ENCODE results near the gene FIGNL2.

Gene FIGNL2

GRCh38 chr12:51819736-51820525 lies 28.6 kb downstream of the FIGNL2 start:
- in situ Hi-C loops (cut with HindIII; ENCODE audit: low sequenced_read_pairs) = no loop called here

- in situ Hi-C loops (cut with HindIII; ENCODE audit: low sequenced_read_pairs) = no loop called here
These were observed 29.8 kb downstream of the FIGNL2 start for GRCh38 chr12:51818566-51819300.

DNA sequence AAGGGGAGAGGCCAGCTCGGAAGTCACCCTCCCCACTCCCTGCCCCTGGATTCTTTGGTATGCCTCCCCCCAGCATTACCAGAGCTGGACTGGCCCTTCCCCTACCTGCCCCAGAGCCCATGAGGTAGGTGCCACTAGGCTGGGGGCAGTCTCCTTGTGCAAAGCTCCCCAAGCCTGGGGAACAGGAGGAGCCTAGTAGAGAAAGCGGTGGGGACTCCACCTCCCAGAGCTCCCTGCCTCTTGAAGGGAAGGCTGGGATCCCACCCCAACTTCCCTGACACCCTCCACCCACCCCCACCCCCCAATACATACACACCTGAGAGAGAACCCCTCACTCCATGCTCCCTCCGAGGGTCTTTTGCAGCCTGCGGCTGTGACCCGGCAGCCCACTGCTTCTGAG lies 30.4 kb downstream of the FIGNL2 start:
- in situ Hi-C loops (cut with HindIII; ENCODE audit: low sequenced_read_pairs) = no loop called here

GRCh38 chr12:51817027-51817953 lies 31.2 kb downstream of the FIGNL2 start:
- in situ Hi-C loops (cut with HindIII; ENCODE audit: low sequenced_read_pairs) = no loop called here

GRCh38 chr12:51815571-51815970 lies 32.9 kb downstream of the FIGNL2 start:
- in situ Hi-C loops (cut with HindIII; ENCODE audit: low sequenced_read_pairs) = no loop called here

DNA sequence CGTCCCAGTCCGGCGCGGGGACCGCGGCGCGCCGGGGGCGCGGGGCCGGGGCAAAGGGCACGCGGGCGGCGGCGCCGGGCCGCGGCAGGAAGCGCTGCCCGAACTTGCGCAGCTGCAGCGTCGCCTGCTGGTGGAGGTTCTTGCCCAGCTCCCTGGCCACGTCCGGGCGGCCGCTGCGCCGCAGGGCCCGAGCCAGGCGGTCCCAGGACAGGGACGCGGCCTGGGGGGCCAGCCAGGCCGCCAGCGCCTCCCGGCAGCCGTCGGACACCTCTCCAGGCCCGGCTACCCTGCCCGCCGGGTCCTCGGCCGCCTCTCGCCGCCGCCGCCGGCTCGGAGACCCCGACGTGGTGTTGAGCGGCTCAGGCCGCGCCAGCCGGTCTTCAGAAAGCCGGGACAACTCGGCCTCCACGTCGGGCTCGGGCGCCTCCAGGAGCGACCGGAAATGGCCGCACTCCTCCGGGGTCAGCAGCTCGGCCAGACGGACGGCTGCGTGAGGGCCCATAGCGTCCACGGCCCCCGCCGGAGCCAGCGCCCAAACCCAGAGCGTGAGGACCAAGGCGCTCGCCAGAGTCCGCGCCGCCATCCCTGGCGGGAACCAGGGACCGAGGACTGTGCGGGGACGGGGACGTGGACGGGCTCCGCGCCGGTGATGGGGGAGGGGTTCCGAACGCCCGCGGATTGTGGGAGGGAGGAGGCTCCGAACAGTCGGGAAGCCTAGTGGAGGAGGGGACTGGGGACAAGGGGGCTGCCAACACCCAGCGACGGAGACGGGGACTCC lies 34.0 kb downstream of the FIGNL2 start:
- in situ Hi-C loops (cut with HindIII; ENCODE audit: low sequenced_read_pairs) = no loop called here

DNA sequence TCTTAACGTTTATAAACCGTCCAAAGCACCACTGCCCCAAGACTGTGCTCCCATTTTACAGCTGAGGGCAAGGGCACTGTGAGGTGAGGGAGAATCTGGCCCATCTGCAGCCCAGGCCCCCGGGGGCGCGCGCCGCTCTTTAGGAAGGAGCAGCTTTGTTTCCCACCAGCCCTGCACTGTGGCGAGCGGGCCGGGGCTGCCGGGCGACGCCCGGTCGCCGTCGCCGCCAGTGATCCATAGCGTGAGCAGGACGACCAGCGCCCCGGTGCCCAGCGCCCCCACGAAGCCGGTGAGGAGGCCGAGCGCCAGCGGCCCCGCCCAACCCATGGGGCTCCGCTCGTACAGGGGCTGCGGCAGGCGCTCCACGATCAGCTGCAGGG lies 34.6 kb downstream of the FIGNL2 start:
- in situ Hi-C loops (cut with HindIII; ENCODE audit: low sequenced_read_pairs) = no loop called here

GRCh38 chr12:51812871-51813270 lies 35.6 kb downstream of the FIGNL2 start:
- in situ Hi-C loops (cut with HindIII; ENCODE audit: low sequenced_read_pairs) = no loop called here

GRCh38 chr12:51811203-51812202 lies 37.0 kb downstream of the FIGNL2 start:
- in situ Hi-C loops (cut with HindIII; ENCODE audit: low sequenced_read_pairs) = no loop called here

- in situ Hi-C loops (cut with HindIII; ENCODE audit: low sequenced_read_pairs) = no loop called here
These were observed 39.3 kb downstream of the FIGNL2 start for GRCh38 chr12:51809193-51809592.

DNA sequence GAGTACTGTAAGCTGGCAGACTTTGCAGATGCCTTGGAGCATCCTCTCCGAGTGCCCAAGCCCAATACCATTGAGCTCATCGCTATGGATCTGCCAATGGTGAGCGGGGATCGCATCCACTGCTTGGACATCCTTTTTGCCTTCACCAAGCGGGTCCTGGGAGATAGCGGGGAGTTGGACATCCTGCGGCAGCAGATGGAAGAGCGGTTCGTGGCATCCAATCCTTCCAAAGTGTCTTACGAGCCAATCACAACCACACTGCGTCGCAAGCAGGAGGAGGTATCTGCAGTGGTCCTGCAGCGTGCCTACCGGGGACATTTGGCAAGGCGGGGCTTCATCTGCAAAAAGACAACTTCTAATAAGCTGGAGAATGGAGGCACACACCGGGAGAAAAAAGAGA lies 41.6 kb downstream of the FIGNL2 start:
- in situ Hi-C loops (cut with HindIII; ENCODE audit: low sequenced_read_pairs) = no loop called here

- in situ Hi-C loops (cut with HindIII; ENCODE audit: low sequenced_read_pairs) = no loop called here
These were observed 47.5 kb downstream of the FIGNL2 start for GRCh38 chr12:51801027-51801426.

DNA sequence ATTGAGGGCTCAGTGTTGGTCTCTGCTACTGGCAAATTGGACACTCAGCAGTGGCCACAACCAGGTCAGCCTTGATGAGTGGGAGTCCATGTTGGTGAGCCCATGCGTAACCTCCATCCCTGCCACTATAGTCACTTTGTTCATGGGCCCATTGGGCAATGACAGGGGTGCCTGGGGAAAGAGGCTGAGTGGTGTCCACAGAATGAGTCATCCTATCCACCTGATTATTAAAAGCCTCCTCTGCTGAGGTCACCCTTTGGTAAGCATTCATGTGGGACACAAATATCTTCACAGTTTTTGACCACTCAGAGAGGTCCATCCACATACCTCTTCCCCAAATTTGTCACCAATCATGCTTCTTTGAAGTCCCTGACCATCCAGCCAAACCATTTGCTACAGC lies 50.0 kb downstream of the FIGNL2 start:
- in situ Hi-C loops (cut with HindIII; ENCODE audit: low sequenced_read_pairs) = loop anchor here (10.0 to 25.0 kb wide), 2 partner anchors 56 to 164 kb away; partner anchors contain the start of gene ACVR1B

GRCh38 chr12:51798051-51798450 lies 50.5 kb downstream of the FIGNL2 start:
- in situ Hi-C loops (cut with HindIII; ENCODE audit: low sequenced_read_pairs) = loop anchor here (10.0 to 25.0 kb wide), 2 partner anchors 57 to 164 kb away; partner anchors contain the start of gene ACVR1B

- in situ Hi-C loops (cut with HindIII; ENCODE audit: low sequenced_read_pairs) = loop anchor here (10.0 to 25.0 kb wide), 2 partner anchors 58 to 165 kb away; partner anchors contain the start of gene ACVR1B
These were observed 51.2 kb downstream of the FIGNL2 start for GRCh38 chr12:51797301-51797700.

DNA sequence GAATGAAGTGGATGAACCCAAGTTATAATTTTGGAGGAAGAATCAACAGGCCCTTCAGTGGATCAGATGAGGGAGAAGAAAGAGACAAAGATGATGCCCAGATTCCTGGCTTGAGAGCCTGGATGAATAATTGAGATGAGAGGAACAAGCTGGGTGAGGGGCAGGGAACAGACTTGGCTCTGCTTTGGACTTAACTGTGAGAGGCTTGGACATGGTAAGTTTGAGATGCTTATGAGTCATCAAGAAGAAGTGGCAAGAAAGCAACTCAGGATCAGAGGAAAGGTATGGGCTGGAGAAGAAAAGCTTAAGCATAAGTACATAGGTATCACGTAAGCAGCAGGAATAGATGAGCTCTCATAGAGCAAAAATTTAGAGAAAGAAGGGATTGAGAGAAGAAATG lies 55.3 kb downstream of the FIGNL2 start:
- in situ Hi-C loops (cut with HindIII; ENCODE audit: low sequenced_read_pairs) = loop anchor here (10.0 to 25.0 kb wide), 2 partner anchors 62 to 169 kb away; partner anchors contain the start of gene ACVR1B

- in situ Hi-C loops (cut with HindIII; ENCODE audit: low sequenced_read_pairs) = loop anchor here (10.0 to 25.0 kb wide), 2 partner anchors 62 to 170 kb away; partner anchors contain the start of gene ACVR1B
These were observed 56.1 kb downstream of the FIGNL2 start for GRCh38 chr12:51792417-51792816.

GRCh38 chr12:51788876-51789275 lies 59.6 kb downstream of the FIGNL2 start:
- in situ Hi-C loops (cut with HindIII; ENCODE audit: low sequenced_read_pairs) = loop anchor here (25.0 kb wide), 1 partner anchor 173 kb away; the partner anchor contains the start of gene ACVR1B

DNA sequence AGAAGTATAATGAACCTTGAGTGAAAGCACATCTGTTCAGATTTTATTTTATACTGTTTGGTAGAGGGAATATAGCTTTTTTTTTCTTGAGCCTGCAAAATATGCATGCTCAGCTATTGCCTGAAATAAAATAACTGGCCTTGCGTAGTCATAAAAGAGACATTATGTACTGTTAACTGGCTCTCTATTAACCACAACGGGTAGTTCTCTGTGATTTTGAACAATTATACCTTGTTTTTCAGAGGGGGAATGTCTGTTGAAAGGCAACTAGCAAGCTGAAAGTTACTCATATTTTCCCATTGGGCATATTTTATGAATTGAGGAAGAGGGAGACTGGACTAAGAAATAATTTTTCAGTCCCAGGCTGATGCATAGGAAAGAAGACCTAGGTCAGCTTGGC lies 62.6 kb downstream of the FIGNL2 start:
- in situ Hi-C loops (cut with HindIII; ENCODE audit: low sequenced_read_pairs) = loop anchor here (25.0 kb wide), 1 partner anchor 176 kb away; the partner anchor contains the start of gene ACVR1B

Measured in DLD1 (cell line).